ENCODE measurements around the gene TBX10.

- TF ChIP-seq TAF1 (IDR thresholded peaks at IDR 0.05; ENCODE audit: low read depth): no peak
- TF ChIP-seq CTCF (IDR thresholded peaks at IDR 0.05; ENCODE audit: poor library complexity, severe bottlenecking): no peak
Measured at GRCh38 chr11:67592880-67593564, 46.5 kb downstream of the TBX10 start.

Data from neural cell (in vitro differentiated cells).